ENCODE measurements around the gene OR51B4.
"Not testable (repeated sequence)": the region's sequence is repeated elsewhere in the genome, so short reads cannot be mapped to it uniquely, and the experiment has no call there.

Gene OR51B4

DNA sequence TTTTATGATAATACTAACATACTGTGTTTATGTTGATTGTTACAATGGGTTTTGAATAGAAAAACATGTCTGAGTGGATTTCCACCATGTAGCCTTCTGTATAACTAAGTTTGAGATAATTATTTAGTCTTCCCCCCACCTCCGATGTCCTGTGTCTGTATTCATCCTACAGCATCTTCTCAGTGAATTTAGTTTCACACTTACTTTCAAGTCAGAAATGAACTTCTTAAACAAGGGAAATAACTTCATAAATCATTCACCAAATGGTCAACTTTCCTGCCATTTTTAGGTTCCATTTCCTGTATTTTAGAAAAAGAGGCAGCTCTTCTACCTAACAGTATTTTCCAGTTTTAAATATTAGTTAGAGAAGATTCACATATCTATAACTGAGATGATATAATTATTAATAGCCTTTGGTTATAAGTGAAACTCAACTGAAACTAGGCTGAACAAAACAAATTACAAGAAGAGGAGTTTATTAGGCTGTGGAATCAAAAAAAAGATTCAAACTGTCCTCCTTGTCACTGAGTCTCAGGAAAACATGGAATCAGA is 38.1 kb upstream of the OR51B4 start:
- H3K4me3 ChIP-seq (ENCODE audit: low read depth, low read length), result no peak overlapping the region
- no peak for DNase-seq (ENCODE audit: low read depth)
- TF ChIP-seq, protein P1, sequence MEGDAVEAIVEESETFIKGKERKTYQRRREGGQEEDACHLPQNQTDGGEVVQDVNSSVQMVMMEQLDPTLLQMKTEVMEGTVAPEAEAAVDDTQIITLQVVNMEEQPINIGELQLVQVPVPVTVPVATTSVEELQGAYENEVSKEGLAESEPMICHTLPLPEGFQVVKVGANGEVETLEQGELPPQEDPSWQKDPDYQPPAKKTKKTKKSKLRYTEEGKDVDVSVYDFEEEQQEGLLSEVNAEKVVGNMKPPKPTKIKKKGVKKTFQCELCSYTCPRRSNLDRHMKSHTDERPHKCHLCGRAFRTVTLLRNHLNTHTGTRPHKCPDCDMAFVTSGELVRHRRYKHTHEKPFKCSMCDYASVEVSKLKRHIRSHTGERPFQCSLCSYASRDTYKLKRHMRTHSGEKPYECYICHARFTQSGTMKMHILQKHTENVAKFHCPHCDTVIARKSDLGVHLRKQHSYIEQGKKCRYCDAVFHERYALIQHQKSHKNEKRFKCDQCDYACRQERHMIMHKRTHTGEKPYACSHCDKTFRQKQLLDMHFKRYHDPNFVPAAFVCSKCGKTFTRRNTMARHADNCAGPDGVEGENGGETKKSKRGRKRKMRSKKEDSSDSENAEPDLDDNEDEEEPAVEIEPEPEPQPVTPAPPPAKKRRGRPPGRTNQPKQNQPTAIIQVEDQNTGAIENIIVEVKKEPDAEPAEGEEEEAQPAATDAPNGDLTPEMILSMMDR (IDR thresholded peaks at IDR 0.05; ENCODE audit: low read depth, low read length, missing control alignments), result no peak

DNA sequence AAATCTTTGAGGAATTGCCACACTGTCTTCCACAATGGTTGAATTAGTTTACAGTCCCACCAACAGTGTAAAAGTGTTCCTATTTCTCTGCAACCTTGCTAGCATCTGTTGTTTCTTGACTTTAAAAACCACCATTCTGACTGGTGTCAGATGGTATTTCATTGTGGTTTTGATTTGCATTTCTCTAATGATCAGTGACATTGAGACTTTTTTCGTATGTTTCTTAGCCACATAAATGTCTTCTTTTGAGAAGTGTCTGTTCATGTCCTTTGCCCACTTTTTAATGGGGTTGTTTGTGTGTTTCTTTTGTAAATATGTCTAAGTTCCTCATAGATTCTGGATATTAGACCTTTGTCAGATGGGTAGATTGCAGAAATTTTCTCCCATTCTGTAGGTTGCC is 35.5 kb upstream of the OR51B4 start:
- not testable (repeated sequence) for DNase-seq (ENCODE audit: low read depth); H3K4me3 ChIP-seq (ENCODE audit: low read depth, low read length)

DNA sequence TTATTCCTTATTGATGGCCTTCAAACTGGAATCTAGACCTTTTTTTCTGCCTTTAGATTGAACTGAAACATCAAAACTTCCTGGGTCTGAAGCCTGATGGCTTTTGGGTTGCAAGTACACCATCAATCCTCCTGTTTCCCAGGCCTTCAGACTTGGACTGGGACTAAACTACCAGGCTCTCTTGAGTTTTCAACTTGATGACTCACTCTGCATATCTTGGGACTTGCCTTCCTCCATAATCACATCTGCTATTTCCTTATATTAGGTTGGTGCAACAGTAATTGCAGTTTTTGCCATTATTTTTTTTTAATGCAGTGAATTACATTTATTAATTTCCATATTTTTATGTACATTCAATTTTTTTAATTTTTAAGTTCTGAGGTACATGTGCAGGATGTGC is 34.6 kb upstream of the OR51B4 start:
- H3K4me3 ChIP-seq (ENCODE audit: low read depth, low read length), result no peak overlapping the region
- DNase-seq (ENCODE audit: low read depth), result no peak
- TF ChIP-seq, protein P1 (IDR thresholded peaks at IDR 0.05; ENCODE audit: low read depth, low read length, missing control alignments), result no peak

DNA sequence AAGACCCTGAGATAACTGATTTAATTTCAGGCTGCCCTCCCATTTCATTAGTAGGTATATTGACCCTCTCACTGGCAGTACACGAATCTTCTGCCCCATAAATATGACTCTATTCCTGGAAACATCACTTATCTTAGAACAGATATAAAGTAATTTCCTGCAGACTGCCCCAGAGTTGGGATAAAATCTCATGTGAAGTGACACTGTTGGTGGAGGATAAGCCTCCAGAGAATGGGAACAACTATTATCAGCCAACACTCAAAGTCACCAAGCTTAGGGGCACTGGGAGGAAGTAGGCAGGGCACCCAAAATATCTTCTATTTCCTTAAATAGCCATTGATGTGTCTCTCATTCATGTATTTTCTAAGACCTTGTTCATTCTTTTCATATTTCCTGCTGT is 33.4 kb upstream of the OR51B4 start:
- TF ChIP-seq, protein P1 (IDR thresholded peaks at IDR 0.05; ENCODE audit: low read depth, low read length, missing control alignments), result no peak
- no peak for DNase-seq (ENCODE audit: low read depth)
- H3K4me3 ChIP-seq (ENCODE audit: low read depth, low read length), result no peak overlapping the region

DNA sequence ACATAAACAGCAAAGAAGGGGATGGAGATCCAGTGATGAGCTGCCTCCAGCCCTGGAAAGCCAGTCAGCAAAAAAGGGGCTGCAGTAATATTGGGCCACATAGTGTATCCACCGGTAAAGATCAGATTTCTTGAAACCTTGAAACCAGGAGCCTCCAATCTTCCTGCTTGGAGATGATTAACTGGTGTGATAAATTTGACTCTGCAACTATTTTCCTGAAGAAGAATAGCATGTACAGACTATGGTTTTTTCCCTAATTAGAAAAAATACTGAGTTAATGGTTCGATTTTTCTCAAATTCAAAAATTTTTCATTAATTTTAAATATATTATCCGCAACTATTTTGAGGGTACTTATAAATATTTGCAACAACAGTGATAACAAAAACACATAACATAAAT is 22.5 kb upstream of the OR51B4 start, which contains the start of gene OR51B2:
OR51B2 (minus strand) TSS at position 101 of the 400 bp plus-strand sequence; CDS start at position 101, 0 bp downstream.
- H3K4me3 ChIP-seq (ENCODE audit: low read depth, low read length), result no peak within 1 kb of the TSS
- DNase-seq (ENCODE audit: low read depth), result no peak
- TF ChIP-seq, protein P1 (IDR thresholded peaks at IDR 0.05; ENCODE audit: low read depth, low read length, missing control alignments), result no peak

DNA sequence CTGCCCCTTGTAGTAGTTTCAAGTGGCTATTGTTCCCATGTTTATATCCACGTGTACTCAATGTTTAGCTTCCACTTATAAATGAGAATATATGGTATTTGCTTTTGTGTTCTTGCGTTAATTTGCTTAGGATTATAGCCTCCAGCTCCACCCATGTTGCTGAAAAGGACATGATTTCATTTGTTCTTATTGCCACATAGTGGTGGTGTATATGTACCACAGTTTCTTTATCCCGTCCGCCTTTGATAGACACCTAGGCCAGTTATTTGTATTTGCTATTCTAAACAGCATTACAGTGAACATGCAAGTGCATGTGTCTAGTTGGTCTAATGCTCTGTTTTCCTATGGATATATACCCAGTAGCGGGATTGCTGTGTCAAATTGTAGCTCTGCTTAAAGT is 15.5 kb upstream of the OR51B4 start:
- DNase-seq (ENCODE audit: low read depth), result no peak
- H3K4me3 ChIP-seq (ENCODE audit: low read depth, low read length), result no peak overlapping the region
- TF ChIP-seq, protein P1 (IDR thresholded peaks at IDR 0.05; ENCODE audit: low read depth, low read length, missing control alignments), result no peak

DNA sequence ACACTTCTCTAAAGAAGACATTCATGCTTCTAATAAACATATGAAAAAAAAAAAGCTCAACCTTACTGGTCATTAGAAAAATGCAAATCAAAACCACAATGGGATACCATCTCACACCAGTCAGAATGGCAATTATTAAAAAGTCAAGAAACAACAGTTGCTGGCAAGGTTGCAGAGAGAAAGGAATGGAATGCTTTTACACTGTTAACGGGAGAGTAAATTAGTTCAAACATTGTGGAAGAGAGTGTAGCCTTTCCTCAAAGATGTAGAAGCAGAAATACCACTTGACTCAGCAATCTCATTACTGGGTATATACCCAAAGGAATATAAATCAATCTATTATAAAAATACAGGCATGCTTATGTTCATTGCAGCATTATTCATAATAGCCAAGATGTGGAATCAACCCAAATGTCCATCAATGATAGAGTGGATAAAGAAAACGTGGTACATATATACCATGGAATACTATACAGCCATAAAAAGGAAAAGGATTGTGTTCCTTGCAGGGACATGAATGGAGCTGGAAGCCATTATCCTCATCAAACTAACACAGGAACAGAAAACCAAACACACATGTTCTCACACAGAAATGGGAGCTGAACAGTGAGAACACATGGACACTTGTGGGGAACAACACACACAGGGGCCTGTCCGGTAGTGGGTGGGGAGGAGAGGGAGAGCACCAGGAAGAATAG is 11.7 kb upstream of the OR51B4 start:
- not testable (repeated sequence) for DNase-seq (ENCODE audit: low read depth); H3K4me3 ChIP-seq (ENCODE audit: low read depth, low read length)

DNA sequence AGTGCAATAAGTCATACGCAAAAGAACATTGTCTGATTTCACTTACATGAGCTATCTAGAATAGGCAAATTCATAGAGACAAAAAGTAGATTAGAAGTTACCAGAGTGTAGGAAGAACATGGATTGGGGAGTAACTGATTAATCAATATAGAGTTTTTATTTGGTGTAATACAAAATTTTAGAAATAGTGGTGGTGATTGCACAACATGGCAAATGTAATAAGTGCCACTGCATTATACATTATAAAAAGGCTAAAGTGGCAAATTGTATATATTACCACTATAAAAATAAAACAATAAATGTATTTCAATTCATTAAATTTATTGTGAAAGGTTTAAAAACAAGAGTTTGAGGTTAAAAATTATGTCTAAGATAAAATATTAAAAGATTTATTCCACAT is 8.7 kb upstream of the OR51B4 start:
- no peak for DNase-seq (ENCODE audit: low read depth)
- TF ChIP-seq, protein P1 (IDR thresholded peaks at IDR 0.05; ENCODE audit: low read depth, low read length, missing control alignments), result no peak

More for the DNA sequence above, 8.7 kb upstream of the OR51B4 start:
- no peak overlapping the region for H3K4me3 ChIP-seq (ENCODE audit: low read depth, low read length)

All from GM12864 (cell line).